Pancreas (tissue), 10 donors: ENCODE measurements around the gene OTUD5. TPM values are rescaled to one million over a fixed set of nuclear protein-coding genes. Genes with fewer than 3 reads are reported as not detected.

Experiments
- ATAC-seq, 4 donors: fragments of 200-7000 bp; cut with Tn5 transposase; one replicate each; pipeline versions ENCODE4 v1.8.0 to v1.9.1; 2020; ENCODE audit warnings: mild to moderate bottlenecking in 4 of 4, moderate library complexity in 4 of 4
- DNase-seq, 6 donors: peaks; one replicate each; pipeline ENCODE4 v3.0.0-alpha.2; 2020
- FAIRE-seq: peaks from 2 replicates; lab custom pipeline; 2012; peaks lifted over from hg19 to GRCh38; lab: Jason Lieb, UNC
- H3K27ac ChIP-seq, 4 donors: fragments of 200-600 bp; sonication (generic); 1 replicate in 3 of 4; 2 replicates in 1 of 4; pipeline versions ENCODE4 v1.5.0 to v1.8.0; 2020
- H3K27me3 ChIP-seq, 4 donors: fragments of 200-600 bp; one replicate each; pipeline ENCODE4 v1.8.0; 2021
- H3K36me3 ChIP-seq, 3 donors: fragments of 200-600 bp; sonication (generic) in 1 of 3; one replicate each; pipeline versions ENCODE4 v1.5.0 to v1.8.0; 2020 to 2021
- H3K4me1 ChIP-seq, 3 donors: fragments of 200-600 bp; one replicate each; pipeline ENCODE4 v1.8.0; 2021
- H3K4me3 ChIP-seq, 4 donors: fragments of 200-600 bp; sonication (generic) in 2 of 4; one replicate each; pipeline versions ENCODE4 v1.5.0 to v1.8.0; 2020 to 2021
- H3K9me3 ChIP-seq, 4 donors: fragments of 200-600 bp; one replicate each; pipeline ENCODE4 v1.8.0; 2021
- CTCF ChIP-seq, 4 donors: fragments of 200-600 bp; sonication (generic) in 3 of 4; IDR thresholded peaks; one replicate each; pipeline versions ENCODE4 v1.5.0 to v1.8.0; 2021; ENCODE audit warnings: antibody characterized with exemption in 4 of 4
- WGBS, 2 donors: extraction: QIAGEN DNeasy Blood & Tissue Kit; methylation state at CpG; one replicate each; pipeline ENCODE4 v1.1.7; 2013; 5-methylcytosine and 5-hydroxymethylcytosine counted together
- intact Hi-C, 3 donors: fragments of 100-400 bp; cut with DNase I; formaldehyde crosslinking; loops; one replicate each; pipeline versions ENCODE4 v1.11.1 to v1.14.2; 2022
- polyA plus RNA-seq, 2 donors: library from polyadenylated mRNA; stranded (reverse); fragments of 200-250 nt; gene quantifications; one replicate each; pipeline ENCODE4 v1.2.3, GENCODE V29; 2013
- total RNA-seq, 6 donors: library from RNA; stranded (reverse); fragmentation: NEBNext Ultra II Directional in 4 of 6; extraction: Animal tissue kit (Norgen Biotek cat#: 25700) in 4 of 6; gene quantifications; one replicate each; pipeline versions ENCODE4 v1.2.1 to v1.2.4, GENCODE V29; 2021 to 2023
- donor health status: healthy with polysubstance abuse.
- donor health status: DM: no; HTN: no; CAD: no; lungs with moderate emphysema.
- donor health status: DM: no; HTN: no; CAD: no.
- donor health status: control.
- donor health status: control.
- donor health status: Bipolar disorder and iron deficiency.
- donor health status: DM: yes; HTN: yes; CAD: no.
- donor health status: DM: no; HTN: no; CAD: no.
- donor health status: DM: no; HTN: no; CAD: no.
- donor health status: DM: yes; HTN: yes; CAD: no.

The OTUD5 gene
- total and polyA plus RNA-seq, 8 donors = 14.2 to 34.3 (median 19.3) TPM

GRCh38 chrX:48905090-48905790 is 52.2 kb downstream of the OTUD5 start:
- Histone ChIP-seq H3K27ac (no peak overlapping the region), H3K4me1 (no peaks in the 10 kb centered on the region), H3K36me3 (peaks cover 0 to 5% (median 5%) of the 10 kb centered on the region in 3 donors), H3K27me3 (no peaks in the 10 kb centered on the region), H3K4me3 (no peak overlapping the region), H3K9me3 (no peaks in the 10 kb centered on the region)
- TF ChIP-seq CTCF (IDR thresholded peaks at IDR 0.05) = no peak
- ATAC-seq (no peak), FAIRE-seq (no peak), DNase-seq (no peak)
- 87 to 92% methylated on average over 20 of the region's 20 CpGs for WGBS, 2 donors
- intact Hi-C loops = no loop called here

- DNase-seq (no peak), FAIRE-seq (no peak)
These were observed 52.8 kb downstream of the OTUD5 start for GRCh38 chrX:48904626-48905025.

GRCh38 chrX:48904180-48904579 is 53.2 kb downstream of the OTUD5 start:
- H3K4me3 ChIP-seq = no peak overlapping the region
- H3K4me1 ChIP-seq = no peaks in the 10 kb centered on the region
- WGBS, 2 donors = 72 to 74% methylated on average over 8 of the region's 8 CpGs
- no peak for ATAC-seq
- H3K27ac ChIP-seq = no peak overlapping the region
- FAIRE-seq = no peak
- no peaks in the 10 kb centered on the region for H3K9me3 ChIP-seq
- no peak for DNase-seq
- intact Hi-C loops = no loop called here
- no peaks in the 10 kb centered on the region for H3K27me3 ChIP-seq
- no peak for TF ChIP-seq CTCF (IDR thresholded peaks at IDR 0.05)
- H3K36me3 ChIP-seq = peaks cover 0 to 5% (median 5%) of the 10 kb centered on the region in 3 donors

More at GRCh38 chrX:48904626-48905025, 52.8 kb downstream of the OTUD5 start:
- Histone ChIP-seq H3K27me3 (no peaks in the 10 kb centered on the region), H3K4me3 (no peak overlapping the region), H3K36me3 (peaks cover 0 to 5% (median 5%) of the 10 kb centered on the region in 3 donors), H3K4me1 (no peaks in the 10 kb centered on the region), H3K9me3 (no peaks in the 10 kb centered on the region), H3K27ac (no peak overlapping the region)
- no peak for ATAC-seq
- 82 to 84% methylated on average over 14 of the region's 14 CpGs for WGBS, 2 donors
- no peak for TF ChIP-seq CTCF (IDR thresholded peaks at IDR 0.05)
- intact Hi-C loops = no loop called here

- Histone ChIP-seq H3K27ac (no peak overlapping the region), H3K27me3 (no peaks in the 10 kb centered on the region), H3K4me1 (no peaks in the 10 kb centered on the region), H3K9me3 (no peaks in the 10 kb centered on the region), H3K36me3 (peaks cover 0 to 5% (median 5%) of the 10 kb centered on the region in 3 donors), H3K4me3 (no peak overlapping the region)
- no peak for TF ChIP-seq CTCF (IDR thresholded peaks at IDR 0.05)
- no peak for FAIRE-seq
- DNase-seq = no peak
- intact Hi-C loops = no loop called here
- WGBS, 2 donors = 82% methylated on average over 6 of the region's 6 CpGs
- no peak for ATAC-seq
These were observed 54.1 kb downstream of the OTUD5 start for GRCh38 chrX:48903290-48903689.

GRCh38 chrX:48902776-48903175 is 54.6 kb downstream of the OTUD5 start:
- WGBS, 2 donors = 86 to 89% methylated on average over 14 of the region's 14 CpGs
- no peak for DNase-seq
- no peak for FAIRE-seq

More at GRCh38 chrX:48902776-48903175, 54.6 kb downstream of the OTUD5 start:
- Histone ChIP-seq H3K27me3 (no peaks in the 10 kb centered on the region), H3K36me3 (peaks cover 0 to 5% (median 5%) of the 10 kb centered on the region in 3 donors), H3K9me3 (no peaks in the 10 kb centered on the region), H3K4me3 (no peak overlapping the region), H3K27ac (no peak overlapping the region), H3K4me1 (no peaks in the 10 kb centered on the region)
- no peak for TF ChIP-seq CTCF (IDR thresholded peaks at IDR 0.05)
- intact Hi-C loops = no loop called here
- ATAC-seq = no peak
